A549 (cell line): Measurements from ENCODE around the gene PAQR8. TPM values are rescaled to one million over a fixed set of nuclear protein-coding genes. Genes with fewer than 3 reads are reported as not detected.

Experiments used
- ATAC-seq, 2 experiments: fragments of 200-7000 bp in 1 of 2; fragments of >200 bp in 1 of 2; cut with Nextera tagmentation in 1 of 2; cut with Tn5 transposase in 1 of 2; 3 replicates each; pipeline versions ENCODE4 v1.8.0 to v1.9.1; 2018 to 2020; ENCODE audit warnings: mild to moderate bottlenecking in 1 of 2, moderate library complexity in 1 of 2
- CTCF ChIA-PET: fragments of 300-600 bp; sonication (Branson Sonifier 250); formaldehyde crosslinking; extraction: SDS; loops from one replicate; lab custom pipeline; 2021; ENCODE audit warnings: antibody characterized with exemption, inconsistent platforms; lab: Yijun Ruan, JAX
- POLR2A ChIA-PET: fragments of 350-600 bp; formaldehyde crosslinking; extraction: SDS; loops from one replicate; lab custom pipeline; 2021; ENCODE audit warnings: antibody characterized with exemption, inconsistent platforms; lab: Yijun Ruan, JAX
- DNase-seq, 2 experiments: peaks; one replicate each; pipeline versions ENCODE4 v3.0.0 to v3.0.0-alpha.2; 2011 to 2016; ENCODE audit warnings: low read depth in 1 of 2, low spot score in 1 of 2
- FAIRE-seq: peaks from 2 replicates; lab custom pipeline; 2011; peaks lifted over from hg19 to GRCh38; lab: Jason Lieb, UNC
- H3K27ac ChIP-seq, 2 experiments: fragments of >200 bp; sonication (Bioruptor Twin); formaldehyde crosslinking; 3 replicates each; pipeline ENCODE4 v1.5.1; 2016 to 2017
- H3K4me1 ChIP-seq: fragments of >200 bp; sonication (Bioruptor Twin); formaldehyde crosslinking; 3 replicates; pipeline ENCODE4 v1.6.1; 2016
- H3K4me2 ChIP-seq: fragments of >200 bp; sonication (Bioruptor Twin); formaldehyde crosslinking; 3 replicates; pipeline ENCODE4 v1.6.1; 2016
- H3K4me3 ChIP-seq: fragments of >200 bp; sonication (Bioruptor Twin); formaldehyde crosslinking; 3 replicates; pipeline ENCODE4 v1.5.1; 2016
- H3K9me3 ChIP-seq: fragments of >200 bp; sonication (Bioruptor Twin); formaldehyde crosslinking; 3 replicates; pipeline ENCODE4 v1.6.1; 2016
- BCL3 ChIP-seq: fragments of >200 bp; sonication (Bioruptor Twin); formaldehyde crosslinking; IDR thresholded peaks from 3 replicates; pipeline ENCODE4 v1.6.1; 2016
- CEBPB ChIP-seq, 2 experiments: fragments of >200 bp in 1 of 2; sonication (Bioruptor Twin) in 1 of 2; formaldehyde crosslinking in 1 of 2; IDR thresholded peaks; 2 replicates each; pipeline ENCODE4 v1.6.1; 2012 to 2016
- FOSL2 ChIP-seq, 2 experiments: fragments of 450-650 bp in 1 of 2; fragments of >200 bp in 1 of 2; sonication (Bioruptor Twin) in 1 of 2; formaldehyde crosslinking; IDR thresholded peaks; 2 replicates each; pipeline versions ENCODE4 v1.5.0 to v1.6.1; 2016 to 2020; ENCODE audit warnings: mild to moderate bottlenecking in 1 of 2, moderate library complexity in 1 of 2
- FOXS1 ChIP-seq: fragments of 250-450 bp; sonication (Bioruptor Pico); IDR thresholded peaks from 2 replicates; pipeline ENCODE4 v1.5.0; 2020; ENCODE audit warnings: mild to moderate bottlenecking, moderate library complexity
- HDAC2 ChIP-seq: fragments of 200-600 bp; sonication (generic); IDR thresholded peaks from 2 replicates; pipeline ENCODE4 v1.6.1; 2016
- HEYL ChIP-seq: fragments of 250-450 bp; sonication (Bioruptor Pico); IDR thresholded peaks from 2 replicates; pipeline ENCODE4 v1.8.0; 2021; ENCODE audit warnings: mild to moderate bottlenecking, moderate library complexity
- JUNB ChIP-seq: fragments of >200 bp; sonication (Bioruptor Twin); formaldehyde crosslinking; IDR thresholded peaks from 2 replicates; pipeline ENCODE4 v1.6.1; 2016
- MAFK ChIP-seq: fragments of 450-650 bp; IDR thresholded peaks from 2 replicates; pipeline ENCODE4 v1.6.1; 2014; ENCODE audit not compliant: partially characterized antibody
- POLR2A ChIP-seq: IDR thresholded peaks from 2 replicates; pipeline ENCODE4 v1.6.1; 2012; ENCODE audit warnings: mild to moderate bottlenecking, low read length
- RAD21 ChIP-seq, 2 experiments: fragments of >200 bp in 1 of 2; sonication (Bioruptor Twin) in 1 of 2; formaldehyde crosslinking in 1 of 2; IDR thresholded peaks in 1 of 2; conservative IDR thresholded peaks in 1 of 2; 2 replicates in 1 of 2; 3 replicates in 1 of 2; pipeline ENCODE4 v1.6.1; 2012 to 2018; ENCODE audit warnings: inconsistent platforms in 1 of 2
- SMC3 ChIP-seq: fragments of >200 bp; sonication (Bioruptor Twin); formaldehyde crosslinking; IDR thresholded peaks from 3 replicates; pipeline ENCODE4 v1.6.1; 2018; ENCODE audit warnings: inconsistent platforms
- SREBF2 ChIP-seq: fragments of 450-650 bp; IDR thresholded peaks from 2 replicates; pipeline ENCODE4 v1.6.1; 2014; ENCODE audit warnings: mild to moderate bottlenecking, moderate library complexity
- TFCP2L1 ChIP-seq: fragments of 250-450 bp; sonication (Bioruptor Pico); IDR thresholded peaks from 2 replicates; pipeline ENCODE4 v1.5.0; 2021; ENCODE audit warnings: mild to moderate bottlenecking
- USF2 ChIP-seq: fragments of 450-650 bp; IDR thresholded peaks from 2 replicates; pipeline ENCODE4 v1.6.1; 2014; ENCODE audit warnings: antibody characterized with exemption
- ZC3H11A ChIP-seq: fragments of 450-650 bp; IDR thresholded peaks from 2 replicates; pipeline ENCODE4 v1.6.1; 2014; ENCODE audit warnings: antibody characterized with exemption, mild to moderate bottlenecking
- WGBS: methylation state at CpG from one replicate; pipeline ENCODE4 v1.1.6; 2017; ENCODE audit errors: missing lambda C conversion rate; 5-methylcytosine and 5-hydroxymethylcytosine counted together
- polyA plus RNA-seq, 4 experiments: library from polyadenylated mRNA; depleted of rRNA in 3 of 4; stranded (reverse); fragments of >200 nt; fragmentation: RNase III in 1 of 4; extraction: RNeasy Plus Mini Kit Qiagen cat#74134 plus additional on column Dnase treatment in 1 of 4; gene quantifications; 2 replicates in 3 of 4; 3 replicates in 1 of 4; pipeline ENCODE4 v1.2.3, GENCODE V29; 2011 to 2017
- TF ChIP-seq, protein P1 (sequence below): IDR thresholded peaks from 2 replicates; pipeline ENCODE4 v1.6.1; 2012
- TF ChIP-seq, protein P2 (sequence below): fragments of >200 bp; sonication (Bioruptor Twin); formaldehyde crosslinking; IDR thresholded peaks from 3 replicates; pipeline ENCODE4 v1.5.1; 2016
- TF ChIP-seq, protein P3 (sequence below): fragments of 150-350 bp; IDR thresholded peaks from 2 replicates; pipeline ENCODE4 v1.6.1; 2014; ENCODE audit warnings: low read depth, mild to moderate bottlenecking, low read length

The PAQR8 gene
- polyA plus RNA-seq, 2 of the 4 experiments (the other 2 are of a cell fraction), result 0.80 to 1.2 TPM

DNA sequence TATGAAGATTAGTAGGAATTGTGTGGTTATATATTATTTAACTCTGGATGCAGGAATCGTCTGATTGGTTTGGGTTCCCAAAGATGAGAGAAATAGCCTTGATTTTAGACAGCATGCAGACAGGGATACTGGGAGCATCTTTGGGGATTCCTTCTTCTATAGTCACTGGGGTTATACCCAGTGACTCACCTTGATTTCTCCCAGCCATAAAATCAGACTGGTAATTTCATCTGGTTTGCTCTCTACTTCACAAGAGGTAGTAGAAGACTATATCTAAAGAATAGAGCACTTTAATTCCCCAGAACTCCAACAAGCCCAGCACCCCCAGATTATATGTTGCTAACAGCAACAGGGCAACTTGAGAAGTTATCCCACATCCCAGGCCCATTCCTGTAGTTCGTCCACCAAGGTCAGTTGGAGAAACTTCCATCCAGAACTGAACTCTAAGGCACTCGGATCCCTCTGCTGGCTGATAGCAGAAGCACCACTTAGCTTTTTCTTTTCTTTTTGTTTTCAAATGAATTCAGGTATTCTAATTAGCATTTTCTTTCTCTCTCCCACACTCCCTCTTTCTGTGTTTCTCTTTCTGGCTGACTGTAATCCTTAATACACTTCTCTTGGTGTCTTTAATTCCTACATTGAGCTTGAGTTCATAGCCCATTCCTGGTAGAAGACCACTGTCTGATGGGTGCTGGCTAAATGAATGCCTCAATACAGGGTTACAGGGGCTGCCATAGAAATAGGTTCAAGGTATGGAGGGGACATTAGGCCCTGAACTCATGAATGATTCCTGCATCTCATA, 37.8 kb downstream of the PAQR8 start:
- Histone ChIP-seq H3K4me3 (no peak overlapping the region), H3K4me2 (no peak overlapping the region), H3K4me1 (no peaks in the 10 kb centered on the region), H3K9me3 (no peaks in the 10 kb centered on the region), H3K27ac (no peak overlapping the region)
- CTCF ChIA-PET, result interaction anchor here (0.6 to 7.1 kb wide), 23 partner anchors 8 to 1085 kb away, joined by 3 to 46 read pairs (median 3); partner anchors contain the start of genes MCM3 and PAQR8
- TF ChIP-seq, protein P1, sequence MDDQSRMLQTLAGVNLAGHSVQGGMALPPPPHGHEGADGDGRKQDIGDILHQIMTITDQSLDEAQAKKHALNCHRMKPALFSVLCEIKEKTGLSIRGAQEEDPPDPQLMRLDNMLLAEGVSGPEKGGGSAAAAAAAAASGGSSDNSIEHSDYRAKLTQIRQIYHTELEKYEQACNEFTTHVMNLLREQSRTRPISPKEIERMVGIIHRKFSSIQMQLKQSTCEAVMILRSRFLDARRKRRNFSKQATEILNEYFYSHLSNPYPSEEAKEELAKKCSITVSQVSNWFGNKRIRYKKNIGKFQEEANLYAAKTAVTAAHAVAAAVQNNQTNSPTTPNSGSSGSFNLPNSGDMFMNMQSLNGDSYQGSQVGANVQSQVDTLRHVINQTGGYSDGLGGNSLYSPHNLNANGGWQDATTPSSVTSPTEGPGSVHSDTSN, result no peak
- TF ChIP-seq, protein P2, sequence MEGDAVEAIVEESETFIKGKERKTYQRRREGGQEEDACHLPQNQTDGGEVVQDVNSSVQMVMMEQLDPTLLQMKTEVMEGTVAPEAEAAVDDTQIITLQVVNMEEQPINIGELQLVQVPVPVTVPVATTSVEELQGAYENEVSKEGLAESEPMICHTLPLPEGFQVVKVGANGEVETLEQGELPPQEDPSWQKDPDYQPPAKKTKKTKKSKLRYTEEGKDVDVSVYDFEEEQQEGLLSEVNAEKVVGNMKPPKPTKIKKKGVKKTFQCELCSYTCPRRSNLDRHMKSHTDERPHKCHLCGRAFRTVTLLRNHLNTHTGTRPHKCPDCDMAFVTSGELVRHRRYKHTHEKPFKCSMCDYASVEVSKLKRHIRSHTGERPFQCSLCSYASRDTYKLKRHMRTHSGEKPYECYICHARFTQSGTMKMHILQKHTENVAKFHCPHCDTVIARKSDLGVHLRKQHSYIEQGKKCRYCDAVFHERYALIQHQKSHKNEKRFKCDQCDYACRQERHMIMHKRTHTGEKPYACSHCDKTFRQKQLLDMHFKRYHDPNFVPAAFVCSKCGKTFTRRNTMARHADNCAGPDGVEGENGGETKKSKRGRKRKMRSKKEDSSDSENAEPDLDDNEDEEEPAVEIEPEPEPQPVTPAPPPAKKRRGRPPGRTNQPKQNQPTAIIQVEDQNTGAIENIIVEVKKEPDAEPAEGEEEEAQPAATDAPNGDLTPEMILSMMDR, result peak; percentile 77
- TF ChIP-seq SMC3 (peak; percentile 75), RAD21 (conservative IDR thresholded peaks at IDR 0.05 in 1 of 2, IDR thresholded peaks at IDR 0.05 in 1 of 2) (peak; percentile 76 to 78)
- TF ChIP-seq, protein P3, sequence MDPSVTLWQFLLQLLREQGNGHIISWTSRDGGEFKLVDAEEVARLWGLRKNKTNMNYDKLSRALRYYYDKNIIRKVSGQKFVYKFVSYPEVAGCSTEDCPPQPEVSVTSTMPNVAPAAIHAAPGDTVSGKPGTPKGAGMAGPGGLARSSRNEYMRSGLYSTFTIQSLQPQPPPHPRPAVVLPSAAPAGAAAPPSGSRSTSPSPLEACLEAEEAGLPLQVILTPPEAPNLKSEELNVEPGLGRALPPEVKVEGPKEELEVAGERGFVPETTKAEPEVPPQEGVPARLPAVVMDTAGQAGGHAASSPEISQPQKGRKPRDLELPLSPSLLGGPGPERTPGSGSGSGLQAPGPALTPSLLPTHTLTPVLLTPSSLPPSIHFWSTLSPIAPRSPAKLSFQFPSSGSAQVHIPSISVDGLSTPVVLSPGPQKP, result no peak
- FAIRE-seq, result no peak
- peak in 1 of 2 experiments; percentile 58 for DNase-seq
- POLR2A ChIA-PET, result interaction anchor here (1.0 kb wide), 2 partner anchors 47 to 115 kb away, joined by 3 to 4 read pairs; partner anchors contain the start of gene MCM3
- ATAC-seq, result peak; percentile 83 to 86
- WGBS, result 33% methylated on average over 3 of the region's 3 CpGs

- no peaks in the 10 kb centered on the region for H3K9me3 ChIP-seq
- TF ChIP-seq, protein P2, result no peak
- no peak for TF ChIP-seq FOXS1 (CRISPR knock-in tag)
- TF ChIP-seq JUNB, result no peak
- no peak for TF ChIP-seq HDAC2
- TF ChIP-seq, protein P1, result no peak
- TF ChIP-seq BCL3, result no peak
- no peak for TF ChIP-seq TFCP2L1
- TF ChIP-seq POLR2A, result no peak
- TF ChIP-seq ZC3H11A, result no peak
- no peak for TF ChIP-seq USF2
- no peak for TF ChIP-seq FOSL2 (IDR thresholded peaks at IDR 0.05)
- TF ChIP-seq FOSL2 (CRISPR knock-in tag; IDR thresholded peaks at IDR 0.05), result no peak
- no peak for TF ChIP-seq CEBPB (IDR thresholded peaks at IDR 0.05)
- TF ChIP-seq HEYL (CRISPR knock-in tag), result no peak
- no peak for TF ChIP-seq SREBF2
- no peak for TF ChIP-seq MAFK
- H3K4me2 ChIP-seq, result no peak overlapping the region
- 76% methylated on average over 2 of the region's 2 CpGs for WGBS
- FAIRE-seq (no peak), DNase-seq (no peak), ATAC-seq (no peak)
- ChIA-PET CTCF (interaction anchor here (0.6 to 7.1 kb wide), 21 partner anchors 8 to 668 kb away, joined by 3 to 46 read pairs (median 3); partner anchors contain the start of genes MCM3 and PAQR8), POLR2A (interaction anchor here (1.0 kb wide), 2 partner anchors 48 to 115 kb away, joined by 3 to 4 read pairs; partner anchors contain the start of gene MCM3)
- H3K27ac ChIP-seq, result no peak overlapping the region
- no peaks in the 10 kb centered on the region for H3K4me1 ChIP-seq
- H3K4me3 ChIP-seq, result no peak overlapping the region
These were observed 38.5 kb downstream of the PAQR8 start for GRCh38 chr6:52400313-52401041.
